ENCODE results near the gene MYRIP.

MYRIP gene

GRCh38 chr3:40160933-40161332 lies 351.5 kb downstream of the MYRIP start:
- no peak for DNase-seq (ENCODE audit: extremely low read depth, low read depth)
- no peak for TF ChIP-seq CTCF (IDR thresholded peaks at IDR 0.05; ENCODE audit: low read depth, low read length, missing control alignments)
- no peak overlapping the region for H3K4me3 ChIP-seq (replicated peaks; ENCODE audit: low read depth, low read length)

- H3K4me3 ChIP-seq (replicated peaks; ENCODE audit: low read depth, low read length), result no peak overlapping the region
- TF ChIP-seq CTCF (IDR thresholded peaks at IDR 0.05; ENCODE audit: low read depth, low read length, missing control alignments), result no peak
- no peak for DNase-seq (ENCODE audit: extremely low read depth, low read depth)
Observed at GRCh38 chr3:40162616-40163015, 353.2 kb downstream of the MYRIP start.

GRCh38 chr3:40166997-40167396 lies 357.6 kb downstream of the MYRIP start:
- TF ChIP-seq CTCF (IDR thresholded peaks at IDR 0.05; ENCODE audit: low read depth, low read length, missing control alignments), result no peak
- no peak for DNase-seq (ENCODE audit: extremely low read depth, low read depth)
- no peak overlapping the region for H3K4me3 ChIP-seq (replicated peaks; ENCODE audit: low read depth, low read length)

- no peak overlapping the region for H3K4me3 ChIP-seq (replicated peaks; ENCODE audit: low read depth, low read length)
- no peak for TF ChIP-seq CTCF (IDR thresholded peaks at IDR 0.05; ENCODE audit: low read depth, low read length, missing control alignments)
- no peak for DNase-seq (ENCODE audit: extremely low read depth, low read depth)
Observed at GRCh38 chr3:40167958-40168357, 358.5 kb downstream of the MYRIP start.

GRCh38 chr3:40169983-40170382 lies 360.6 kb downstream of the MYRIP start:
- no peak for TF ChIP-seq CTCF (IDR thresholded peaks at IDR 0.05; ENCODE audit: low read depth, low read length, missing control alignments)
- no peak overlapping the region for H3K4me3 ChIP-seq (replicated peaks; ENCODE audit: low read depth, low read length)
- DNase-seq (ENCODE audit: extremely low read depth, low read depth), result no peak

GRCh38 chr3:40170395-40170794 lies 361.0 kb downstream of the MYRIP start:
- no peak overlapping the region for H3K4me3 ChIP-seq (replicated peaks; ENCODE audit: low read depth, low read length)
- no peak for TF ChIP-seq CTCF (IDR thresholded peaks at IDR 0.05; ENCODE audit: low read depth, low read length, missing control alignments)
- no peak for DNase-seq (ENCODE audit: extremely low read depth, low read depth)

GRCh38 chr3:40172560-40172959 lies 363.2 kb downstream of the MYRIP start:
- DNase-seq (ENCODE audit: extremely low read depth, low read depth), result no peak
- TF ChIP-seq CTCF (IDR thresholded peaks at IDR 0.05; ENCODE audit: low read depth, low read length, missing control alignments), result no peak
- no peak overlapping the region for H3K4me3 ChIP-seq (replicated peaks; ENCODE audit: low read depth, low read length)
